ENCODE data around the gene PRR5.

Gene PRR5

GRCh38 chr22:44721213-44721612, 19.2 kb downstream of the PRR5 start:
- peak; percentile 78 for DNase-seq

GRCh38 chr22:44722611-44723010, 20.6 kb downstream of the PRR5 start:
- no peak for DNase-seq

DNA sequence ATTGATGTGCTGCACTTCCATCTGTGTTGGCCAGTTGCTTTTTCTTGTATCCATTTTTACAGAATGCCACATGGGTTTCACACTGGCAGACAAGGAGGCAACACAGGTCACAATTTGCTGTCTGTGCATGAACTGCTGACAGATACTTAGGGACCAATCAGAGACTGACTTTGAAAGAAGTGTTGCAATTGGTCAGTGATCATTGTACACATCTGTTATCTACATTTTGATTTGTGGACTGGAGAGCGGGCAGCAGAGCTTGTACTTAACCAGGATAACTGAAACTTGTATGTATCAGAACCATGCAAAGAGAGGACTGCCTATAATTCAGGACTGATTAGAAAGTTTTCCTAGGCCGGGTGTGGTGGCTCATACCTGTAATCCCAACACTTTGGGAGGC, 21.8 kb downstream of the PRR5 start:
- no peak for DNase-seq

DNA sequence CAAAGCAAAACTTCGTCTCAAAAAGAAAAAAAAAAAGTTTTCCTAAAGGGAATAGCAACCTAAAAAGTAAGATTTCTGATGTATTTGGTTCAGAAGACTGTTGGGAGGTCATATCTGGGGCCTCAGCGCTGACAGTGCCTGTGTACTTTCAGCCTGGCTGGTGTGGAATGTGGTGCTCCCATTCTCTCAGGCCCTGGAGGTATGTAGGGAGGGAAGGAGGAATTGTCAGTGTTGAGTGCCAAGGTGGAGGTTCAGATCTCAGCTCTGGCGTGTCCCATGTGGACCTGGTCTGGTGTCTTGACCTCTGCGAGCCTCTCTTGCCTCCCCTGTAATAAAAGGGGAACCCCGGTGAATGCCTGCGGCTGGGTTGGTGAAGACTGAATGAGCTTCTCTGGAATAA, 22.4 kb downstream of the PRR5 start:
- no peak for DNase-seq

DNA sequence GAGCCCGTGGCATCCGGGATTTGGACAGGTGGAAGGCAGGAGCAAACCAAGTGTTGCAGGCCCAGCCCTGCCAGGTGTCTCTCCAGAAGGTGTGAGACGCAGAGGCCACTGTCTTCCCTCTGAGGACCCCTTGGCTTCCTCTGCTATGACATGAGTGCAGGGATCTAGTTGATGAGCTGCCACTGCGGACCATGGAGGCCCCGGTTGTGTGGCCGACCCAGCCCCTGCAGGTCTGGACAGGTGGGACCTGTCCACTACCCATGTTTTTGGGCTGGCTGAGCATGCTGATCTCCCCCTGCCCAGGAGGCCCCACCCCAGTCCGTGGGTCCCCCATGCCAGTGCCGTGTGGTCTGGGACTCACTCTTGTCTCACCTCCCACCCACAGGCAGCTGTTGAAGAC, 22.9 kb downstream of the PRR5 start:
- DNase-seq, result no peak

DNA sequence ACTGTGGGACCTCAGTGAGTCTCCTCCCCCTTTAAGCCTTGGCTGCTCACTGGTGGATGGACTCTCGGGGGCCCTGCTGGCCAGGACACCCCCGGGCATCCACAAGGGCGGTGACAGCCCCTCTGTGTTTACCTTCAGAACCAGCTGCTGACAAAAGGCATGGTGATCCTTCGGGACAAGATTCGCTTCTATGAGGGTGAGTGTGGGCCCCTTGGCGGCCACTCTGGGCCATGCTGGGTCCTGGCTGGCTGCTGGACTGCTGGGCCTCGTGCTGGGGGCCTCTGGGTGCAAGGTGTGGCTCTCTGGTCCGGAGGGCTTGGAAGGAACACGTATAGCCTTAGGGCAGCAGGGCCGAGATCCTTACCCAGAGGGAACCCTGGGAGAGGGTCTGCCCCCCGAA, 24.4 kb downstream of the PRR5 start:
- DNase-seq, result no peak

DNA sequence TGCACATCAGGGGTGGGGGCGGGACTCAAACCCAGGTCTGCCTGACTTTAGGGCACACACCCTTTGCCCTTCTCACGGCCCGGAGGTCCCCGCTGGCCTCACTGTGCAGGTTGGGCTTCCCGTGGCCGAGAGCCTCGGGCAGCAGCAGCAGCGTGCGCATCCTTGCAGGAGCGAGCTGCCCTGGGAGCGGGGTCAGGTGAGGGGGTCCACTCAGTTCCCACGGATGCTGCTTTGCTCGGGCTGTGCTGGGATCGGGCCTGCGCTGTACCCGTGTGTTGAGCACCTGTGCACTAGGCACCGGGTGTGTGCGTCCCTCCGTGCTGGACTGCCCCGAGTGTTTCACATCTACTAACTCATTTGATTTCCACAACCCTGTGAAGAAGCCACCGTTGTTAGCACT, 25.1 kb downstream of the PRR5 start:
- DNase-seq, result no peak

GRCh38 chr22:44727709-44728108, 25.7 kb downstream of the PRR5 start:
- DNase-seq, result no peak

GRCh38 chr22:44728761-44729324, 26.8 kb downstream of the PRR5 start:
- no peak for DNase-seq

DNA sequence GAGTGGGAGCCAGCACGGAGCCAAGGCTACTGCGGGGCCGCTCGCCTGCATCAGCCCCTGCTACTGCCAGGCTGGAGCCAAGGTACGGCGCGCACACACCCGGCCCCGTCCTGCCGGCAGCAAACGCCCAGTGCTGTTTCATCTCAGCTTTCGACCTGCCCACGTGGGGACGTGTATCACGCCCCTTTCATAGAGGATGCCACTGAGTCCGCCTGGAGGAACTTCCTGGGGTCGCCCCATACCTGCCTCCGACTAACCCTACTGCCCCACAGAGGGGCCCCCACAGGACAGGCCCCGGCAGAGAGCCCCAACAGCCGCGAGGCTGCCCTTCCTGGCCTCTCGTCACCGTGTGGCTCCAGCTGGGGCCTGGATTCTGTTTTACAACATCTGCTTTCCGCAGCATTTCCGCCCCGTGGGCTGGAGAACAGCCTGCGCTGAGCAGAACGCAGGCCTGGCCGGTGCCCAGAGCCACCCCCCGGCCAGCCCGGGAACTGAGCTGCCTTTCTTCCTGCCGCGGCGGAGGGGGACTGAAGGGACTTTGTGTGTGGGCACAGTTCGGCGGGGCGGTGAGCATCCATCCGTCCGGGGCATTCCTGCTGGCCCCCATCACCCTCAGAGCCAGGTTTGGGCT, 27.5 kb downstream of the PRR5 start:
- no peak for DNase-seq

DNA sequence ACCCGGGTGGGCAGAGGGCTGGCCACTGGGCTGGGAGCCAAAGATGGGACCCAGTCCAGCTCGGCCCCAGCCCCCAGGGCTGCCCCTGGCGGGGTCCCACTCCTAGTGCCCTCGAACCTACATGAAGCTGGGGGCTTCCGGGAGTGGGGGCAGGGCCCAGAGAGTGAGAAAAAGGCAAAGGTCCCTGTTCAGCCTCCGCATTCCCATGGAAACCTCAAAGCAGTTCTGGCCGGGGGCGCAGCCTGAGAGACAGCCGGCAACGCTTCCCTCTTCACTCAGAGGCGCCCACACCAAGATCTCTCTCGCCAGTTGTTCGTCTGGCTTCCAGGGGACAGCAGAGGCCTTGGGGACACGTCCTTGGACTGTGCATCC, 28.0 kb downstream of the PRR5 start:
- DNase-seq, result no peak

- no peak for DNase-seq
These were observed 28.7 kb downstream of the PRR5 start for GRCh38 chr22:44730490-44731356.

- no peak for DNase-seq
These were observed 29.5 kb downstream of the PRR5 start for GRCh38 chr22:44731357-44731970.

DNA sequence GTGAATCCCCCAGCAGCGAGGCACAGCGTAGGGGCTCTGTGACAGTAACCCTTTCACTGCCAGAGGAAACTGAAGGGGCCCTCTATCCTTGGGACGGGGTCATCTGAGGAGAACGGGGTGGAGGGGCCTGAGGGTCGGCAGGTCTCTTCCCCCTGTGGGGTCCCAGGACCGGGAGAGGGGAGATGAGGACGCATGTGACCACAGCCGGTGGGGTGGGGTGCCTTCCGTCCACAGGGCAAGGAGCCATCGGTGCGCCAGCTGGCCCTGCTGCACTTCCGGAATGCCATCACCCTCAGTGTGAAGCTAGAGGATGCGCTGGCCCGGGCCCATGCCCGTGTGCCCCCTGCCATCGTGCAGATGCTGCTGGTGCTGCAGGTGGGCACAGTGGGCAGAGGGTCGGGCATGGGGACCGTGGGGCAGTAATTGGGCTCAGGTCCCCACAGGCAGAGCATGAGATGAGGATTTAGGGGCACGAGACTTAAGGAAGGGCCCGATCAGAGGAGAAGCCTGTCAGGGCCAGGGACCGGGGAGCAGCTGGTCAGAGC, 30.1 kb downstream of the PRR5 start:
- DNase-seq, result no peak

DNA sequence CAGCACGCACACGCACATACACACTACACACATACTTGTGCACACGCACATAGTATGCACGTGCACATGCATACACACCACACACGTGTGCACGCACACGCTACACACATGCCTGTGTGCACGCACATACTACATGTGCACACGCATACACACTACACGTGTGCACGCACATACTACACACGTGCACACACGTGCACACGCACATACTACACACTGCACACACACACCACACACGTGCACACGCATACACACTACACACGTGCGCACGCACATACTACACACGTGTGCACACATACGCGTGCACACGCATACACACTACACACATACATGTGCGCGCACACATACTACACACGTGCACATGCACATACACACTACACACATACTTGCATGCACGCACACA, 30.7 kb downstream of the PRR5 start:
- no peak for DNase-seq

- no peak for DNase-seq
These were observed 31.6 kb downstream of the PRR5 start for GRCh38 chr22:44733426-44734106.

DNA sequence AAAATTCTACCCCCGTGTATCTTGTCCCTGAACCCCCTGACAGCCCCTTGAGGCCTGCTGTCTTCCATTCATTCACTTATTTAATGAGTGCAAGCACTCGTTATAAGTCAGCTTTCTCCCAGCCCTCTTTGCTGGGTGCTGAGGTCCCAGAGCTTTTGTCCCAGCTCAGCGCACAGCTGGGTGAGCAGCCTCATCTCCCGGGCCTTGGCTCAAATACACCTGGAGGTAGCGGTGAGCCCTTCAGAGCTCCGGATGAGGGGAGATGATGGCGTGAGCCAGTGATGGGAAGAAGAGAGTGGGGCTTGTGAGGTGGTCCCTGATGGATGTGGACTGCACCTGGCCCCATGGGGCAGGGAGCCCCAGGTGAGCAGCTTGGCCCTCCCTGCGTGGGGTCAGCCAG, 32.3 kb downstream of the PRR5 start:
- no peak for DNase-seq

DNA sequence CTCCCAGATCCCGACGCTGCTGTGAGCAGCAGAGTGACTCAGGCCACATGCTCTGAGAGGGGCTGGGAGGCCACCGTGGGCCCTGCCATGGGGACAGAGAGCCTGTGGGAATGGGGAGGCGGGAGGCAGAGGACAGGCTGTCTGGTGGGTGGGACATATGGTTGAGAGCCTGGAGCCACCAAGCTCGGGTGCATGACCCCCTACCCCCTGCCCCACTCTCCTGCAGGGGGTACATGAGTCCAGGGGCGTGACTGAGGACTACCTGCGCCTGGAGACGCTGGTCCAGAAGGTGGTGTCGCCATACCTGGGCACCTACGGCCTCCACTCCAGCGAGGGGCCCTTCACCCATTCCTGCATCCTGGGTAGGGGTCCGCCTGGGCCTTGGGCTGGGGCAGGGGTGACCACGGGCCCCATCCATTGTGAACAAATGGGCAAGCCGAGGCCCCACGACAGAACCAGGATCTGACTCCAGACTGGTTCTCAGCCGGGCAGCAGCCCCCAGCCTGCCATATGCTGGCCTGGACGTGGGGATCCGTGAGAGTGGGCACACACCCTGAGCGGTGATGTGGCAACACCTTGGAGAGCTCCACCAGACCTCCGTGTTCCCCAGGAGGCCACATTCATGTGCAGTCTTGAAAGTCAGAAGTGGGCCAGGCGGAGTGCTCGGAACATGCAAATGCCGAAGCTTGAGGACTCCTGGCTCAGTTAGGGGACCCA, 33.0 kb downstream of the PRR5 start:
- DNase-seq, result no peak

GRCh38 chr22:44735518-44736428, 33.8 kb downstream of the PRR5 start:
- DNase-seq, result no peak

- DNase-seq, result no peak
These were observed 34.8 kb downstream of the PRR5 start for GRCh38 chr22:44736581-44737405.
